Stimulated activated CD4-positive, alpha-beta T cell treated with anti-CD3 and anti-CD28 coated beads, Interleukin-2, amount 100 ng/mL, for 48 hours (primary cell): ENCODE results near the gene APBB1IP.
A peak's percentile ranks its signal among the peaks of the same experiment; 100 is the strongest.
"Not testable (repeated sequence)": the region's sequence is repeated elsewhere in the genome, so short reads cannot be mapped to it uniquely, and the experiment has no call there.

ENCODE experiments used
- DNase-seq, 2 donors: peaks; one replicate each; pipeline ENCODE4 v3.0.0-alpha.2; 2020

The APBB1IP gene

GRCh38 chr10:26478061-26478460 lies 39.9 kb downstream of the APBB1IP start:
- no peak for DNase-seq

GRCh38 chr10:26479766-26480492 lies 41.8 kb downstream of the APBB1IP start:
- DNase-seq, result no peak

- no peak for DNase-seq
These were observed 43.2 kb downstream of the APBB1IP start for GRCh38 chr10:26481315-26481692.

- DNase-seq, result no peak
These were observed 43.9 kb downstream of the APBB1IP start for GRCh38 chr10:26481914-26482550.

GRCh38 chr10:26483554-26483953 lies 45.4 kb downstream of the APBB1IP start:
- DNase-seq, result no peak

GRCh38 chr10:26485150-26485941 lies 47.2 kb downstream of the APBB1IP start:
- no peak for DNase-seq

- DNase-seq, result no peak
These were observed 48.2 kb downstream of the APBB1IP start for GRCh38 chr10:26486304-26486703.

- peak; percentile 49 to 61 for DNase-seq
These were observed 49.1 kb downstream of the APBB1IP start for GRCh38 chr10:26486990-26487850.

- DNase-seq, result no peak
These were observed 50.2 kb downstream of the APBB1IP start for GRCh38 chr10:26488344-26488743.

GRCh38 chr10:26489081-26489480 lies 50.9 kb downstream of the APBB1IP start:
- DNase-seq, result no peak

- DNase-seq, result not testable (repeated sequence)
These were observed 52.2 kb downstream of the APBB1IP start for GRCh38 chr10:26490367-26490766.

- DNase-seq, result no peak
These were observed 53.1 kb downstream of the APBB1IP start for GRCh38 chr10:26491276-26491675.

GRCh38 chr10:26491934-26492333 lies 53.8 kb downstream of the APBB1IP start:
- no peak for DNase-seq

- DNase-seq, result not testable (repeated sequence)
These were observed 54.6 kb downstream of the APBB1IP start for GRCh38 chr10:26492725-26493124.

- no peak for DNase-seq
These were observed 55.9 kb downstream of the APBB1IP start for GRCh38 chr10:26494018-26494417.

- no peak for DNase-seq
These were observed 61.3 kb downstream of the APBB1IP start for GRCh38 chr10:26499426-26499825.

GRCh38 chr10:26502986-26503385 lies 64.8 kb downstream of the APBB1IP start:
- no peak for DNase-seq

- DNase-seq, result no peak
These were observed 65.8 kb downstream of the APBB1IP start for GRCh38 chr10:26503911-26504310.

GRCh38 chr10:26504429-26504828 lies 66.3 kb downstream of the APBB1IP start:
- DNase-seq, result not testable (repeated sequence)

GRCh38 chr10:26505491-26505890 lies 67.3 kb downstream of the APBB1IP start:
- DNase-seq, result no peak

- no peak for DNase-seq
These were observed 68.6 kb downstream of the APBB1IP start for GRCh38 chr10:26506736-26507135.

- DNase-seq, result no peak
These were observed 69.3 kb downstream of the APBB1IP start for GRCh38 chr10:26507441-26507840.

GRCh38 chr10:26508016-26508415 lies 69.9 kb downstream of the APBB1IP start:
- no peak for DNase-seq
